Bronchus fibroblast of lung (primary cell): ENCODE measurements around the gene RBM5. TPM values are rescaled to one million over a fixed set of nuclear protein-coding genes. Genes with fewer than 3 reads are reported as not detected.

Source experiments
- total RNA-seq: library from RNA; depleted of rRNA; stranded (reverse); fragments of >200 nt; gene quantifications from 2 replicates; pipeline ENCODE4 v1.2.3, GENCODE V29; 2015

RBM5 gene
- total RNA-seq = 46.5 and 58.2 TPM in 2 replicates

DNA sequence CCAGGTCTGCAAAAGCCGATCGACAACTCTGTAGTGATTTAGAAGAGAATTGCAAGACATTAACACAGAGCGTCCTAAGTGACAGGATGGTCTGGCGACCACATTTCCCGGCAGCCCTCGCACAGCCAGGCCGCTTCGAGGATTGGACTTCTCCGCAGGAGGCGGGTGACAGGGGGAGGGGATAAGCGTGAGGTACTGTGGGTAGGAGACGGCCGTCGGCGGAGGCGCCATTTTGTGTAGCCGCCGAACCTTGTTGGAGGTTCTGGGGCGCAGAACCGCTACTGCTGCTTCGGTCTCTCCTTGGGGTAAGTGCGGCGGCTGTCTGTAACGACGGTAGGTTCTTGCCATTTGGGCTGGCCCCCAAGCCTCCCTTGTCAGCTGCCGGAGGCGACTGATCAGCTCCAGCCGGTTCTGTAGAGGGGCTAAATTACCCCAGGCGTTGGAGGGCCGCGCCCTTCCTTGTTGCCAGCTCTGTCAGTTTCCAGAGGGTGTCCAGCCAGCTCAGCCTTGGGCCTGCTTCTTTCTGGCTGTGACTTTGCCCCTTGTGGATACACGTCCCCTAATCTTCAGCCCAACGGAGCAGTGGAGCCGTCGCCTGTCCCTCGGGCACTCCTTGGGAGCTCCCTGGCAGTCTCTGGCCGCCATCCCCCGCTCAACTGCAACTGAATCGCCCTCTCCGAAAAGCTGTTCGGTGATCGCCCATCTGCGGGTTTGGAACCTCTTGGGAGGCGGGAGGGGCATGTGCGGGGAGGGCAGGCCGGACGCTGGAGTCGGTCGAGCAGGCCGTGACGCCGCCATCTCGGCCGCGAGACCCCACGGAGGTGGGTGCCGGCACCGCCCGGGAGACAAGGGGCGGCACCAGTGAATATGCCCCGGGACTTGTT, at the start of gene RBM5:
Gene RBM5 (plus strand): TSS at position 195 of the 884 bp plus-strand sequence. CDS start 1,516 bp downstream, outside the sequence.

GRCh38 chr3:50154840-50155490, 66.2 kb downstream of the RBM5 start, which contains the start of gene SEMA3F:
Gene SEMA3F, plus strand, starts transcription at chr3:50155324. Its CDS starts 4,299 bp downstream, at chr3:50159623.

Other genes starting within 250 kb of the RBM5 start
- gene TRAIP, start 232.4 kb upstream of the RBM5 start, total RNA-seq = 10.3 and 12.8 TPM in 2 replicates
- gene CAMKV, start 219.0 kb upstream of the RBM5 start, total RNA-seq = not detected in 2 replicates
- 0.45 and 0.50 TPM in 2 replicates for gene MST1R, start 185.0 kb upstream of the RBM5 start, total RNA-seq
- 15.3 and 20.8 TPM in 2 replicates for gene MON1A, start 159.1 kb upstream of the RBM5 start, total RNA-seq
- 20.5 and 24.7 TPM in 2 replicates for gene RBM6, start 148.8 kb upstream of the RBM5 start, total RNA-seq
- gene SEMA3F, start 66.4 kb downstream of the RBM5 start, total RNA-seq = 40.2 and 41.5 TPM in 2 replicates
- not detected in 2 replicates for gene GNAT1, start 102.7 kb downstream of the RBM5 start, total RNA-seq
- gene SLC38A3, start 116.4 kb downstream of the RBM5 start, total RNA-seq = 0.30 TPM in 1 of 2 replicates, not detected in the other
- gene GNAI2, start 147.3 kb downstream of the RBM5 start, total RNA-seq = 314 and 324 TPM in 2 replicates
- gene SEMA3B, start 180.2 kb downstream of the RBM5 start, total RNA-seq = 14.3 and 15.3 TPM in 2 replicates
- not detected in 2 replicates for gene LSMEM2, start 190.2 kb downstream of the RBM5 start, total RNA-seq
- gene IFRD2, start 203.5 kb downstream of the RBM5 start, total RNA-seq = 95.1 and 101 TPM in 2 replicates
- gene HYAL3, start 210.5 kb downstream of the RBM5 start, total RNA-seq = 3.9 and 4.8 TPM in 2 replicates
- 21.7 and 23.7 TPM in 2 replicates for gene NAA80, start 210.5 kb downstream of the RBM5 start, total RNA-seq
- 3.1 and 3.4 TPM in 2 replicates for gene HYAL1, start 214.7 kb downstream of the RBM5 start, total RNA-seq
- 82.4 and 84.6 TPM in 2 replicates for gene HYAL2, start 233.8 kb downstream of the RBM5 start, total RNA-seq
- 27.6 and 39.3 TPM in 2 replicates for gene TUSC2, start 239.3 kb downstream of the RBM5 start, total RNA-seq